PC-9 (cell line): ENCODE measurements around the gene CRYBG1.

Source experiments
- CTCF ChIP-seq: fragments of 200-600 bp; sonication (generic); conservative IDR thresholded peaks from 2 replicates; pipeline ENCODE4 v1.6.1; 2017; ENCODE audit warnings: mixed run types, antibody characterized with exemption, mild to moderate bottlenecking, moderate library complexity
- EZH2 ChIP-seq: fragments of 200-600 bp; sonication (generic); IDR thresholded peaks from 2 replicates; pipeline ENCODE4 v1.8.0; 2017; ENCODE audit warnings: antibody characterized with exemption, low read depth

DNA sequence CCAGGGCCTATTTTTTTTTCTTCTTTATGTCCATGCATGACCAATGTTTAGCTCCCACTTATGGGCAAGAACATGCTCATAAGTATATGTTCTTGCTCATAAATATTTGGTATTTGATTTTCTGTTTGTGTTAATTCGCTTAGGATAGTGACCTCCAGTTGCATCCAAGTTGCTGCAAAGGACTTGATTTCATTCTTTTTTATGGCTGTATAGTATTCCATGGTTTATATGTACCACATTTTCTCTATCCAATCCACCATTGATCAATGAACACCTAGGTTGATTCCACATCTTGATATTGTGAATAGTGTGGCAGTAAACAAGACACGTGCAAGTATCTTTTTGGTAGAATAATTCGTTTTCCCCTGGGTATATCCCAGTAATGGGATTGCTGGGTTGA, 190.6 kb downstream of the CRYBG1 start:
- no peak for TF ChIP-seq CTCF
- TF ChIP-seq EZH2, result no peak
